Loucy (cell line): Measurements from ENCODE around the gene ITIH3.

Experiments used
- H2AFZ ChIP-seq: fragments of 200-600 bp; sonication (generic); 2 replicates; pipeline ENCODE4 v1.6.0; 2016; ENCODE audit warnings: antibody characterized with exemption, mild to moderate bottlenecking, low read length, moderate library complexity
- H3F3A ChIP-seq: fragments of 200-600 bp; 2 replicates; pipeline ENCODE4 v1.6.0; 2016; ENCODE audit warnings: antibody characterized with exemption, low read depth, mild to moderate bottlenecking
- H3K27me3 ChIP-seq: fragments of 200-600 bp; sonication (generic); 2 replicates; pipeline ENCODE4 v1.6.1; 2014; ENCODE audit warnings: low read length, mild to moderate bottlenecking; ENCODE audit not compliant: insufficient read depth, poor library complexity, severe bottlenecking
- H3K36me3 ChIP-seq: fragments of 200-600 bp; sonication (generic); 2 replicates; pipeline ENCODE4 v1.6.1; 2016; ENCODE audit warnings: low read length; ENCODE audit not compliant: insufficient read depth
- H3K4me1 ChIP-seq: fragments of 200-600 bp; sonication (generic); 2 replicates; pipeline ENCODE4 v1.5.1; 2014; ENCODE audit warnings: low read length, mild to moderate bottlenecking; ENCODE audit not compliant: insufficient read depth, poor library complexity, severe bottlenecking
- H3K4me2 ChIP-seq: fragments of 200-600 bp; sonication (generic); 2 replicates; pipeline ENCODE4 v1.6.0; 2014; ENCODE audit warnings: antibody characterized with exemption, low read length, low read depth, mild to moderate bottlenecking; ENCODE audit not compliant: poor library complexity, severe bottlenecking
- H3K4me3 ChIP-seq: fragments of 200-600 bp; sonication (generic); 2 replicates; pipeline ENCODE4 v1.5.1; 2014; ENCODE audit warnings: low read length, mild to moderate bottlenecking, mixed read lengths; ENCODE audit not compliant: poor library complexity, severe bottlenecking
- H3K79me2 ChIP-seq: fragments of 200-600 bp; sonication (generic); 2 replicates; pipeline ENCODE4 v1.6.1; 2014; ENCODE audit warnings: low read length; ENCODE audit not compliant: insufficient read depth
- H3K9ac ChIP-seq: fragments of 200-600 bp; sonication (generic); 2 replicates; pipeline ENCODE4 v1.6.0; 2014; ENCODE audit warnings: mild to moderate bottlenecking, low read depth, low read length, moderate library complexity; ENCODE audit not compliant: poor library complexity, severe bottlenecking
- H3K9me2 ChIP-seq: fragments of 200-600 bp; sonication (generic); replicated peaks from 2 replicates; pipeline ENCODE4 v1.6.1; 2016; ENCODE audit warnings: low read depth, low read length, mixed read lengths
- H3K9me3 ChIP-seq: fragments of 200-600 bp; sonication (generic); 2 replicates; pipeline ENCODE4 v1.6.1; 2014; ENCODE audit warnings: mild to moderate bottlenecking, antibody characterized with exemption, low read length, low read depth; ENCODE audit not compliant: insufficient read depth
- H4K20me1 ChIP-seq: fragments of 200-600 bp; sonication (generic); 2 replicates; pipeline ENCODE4 v1.6.0; 2014; ENCODE audit warnings: antibody characterized with exemption, low read length, mild to moderate bottlenecking; ENCODE audit not compliant: insufficient read depth, poor library complexity, severe bottlenecking
- CTCF ChIP-seq: fragments of 200-600 bp; sonication (generic); conservative IDR thresholded peaks from 2 replicates; pipeline ENCODE4 v1.5.1; 2014; ENCODE audit warnings: mild to moderate bottlenecking, antibody characterized with exemption, low read length
- EZH2phosphoT487 ChIP-seq: fragments of 200-600 bp; IDR thresholded peaks from 2 replicates; pipeline ENCODE4 v1.6.1; 2018; ENCODE audit warnings: antibody characterized with exemption, mild to moderate bottlenecking, moderate library complexity, borderline replicate concordance

The ITIH3 gene

GRCh38 chr3:52852419-52852818, 57.8 kb downstream of the ITIH3 start:
- Histone ChIP-seq H3F3A (no peaks in the 10 kb centered on the region), H2AFZ (no peak overlapping the region), H3K9me3 (no peaks in the 10 kb centered on the region), H3K9me2 (no peaks in the 10 kb centered on the region), H4K20me1 (no peaks in the 10 kb centered on the region), H3K4me1 (no peaks in the 10 kb centered on the region), H3K79me2 (no peaks in the 10 kb centered on the region), H3K27me3 (no peaks in the 10 kb centered on the region), H3K9ac (no peak overlapping the region), H3K4me2 (no peak overlapping the region), H3K36me3 (peaks cover 44% of the 10 kb centered on the region; the same call in 1 of the 2 replicates), H3K4me3 (no peak overlapping the region)
- TF ChIP-seq CTCF (no peak), EZH2phosphoT487 (no peak)

GRCh38 chr3:52854013-52854412, 59.4 kb downstream of the ITIH3 start:
- H3K9me3 ChIP-seq: no peaks in the 10 kb centered on the region
- H3K4me1 ChIP-seq: no peaks in the 10 kb centered on the region
- H3K27me3 ChIP-seq: no peaks in the 10 kb centered on the region
- H3K4me2 ChIP-seq: no peak overlapping the region
- H3K36me3 ChIP-seq: peaks cover 30% of the 10 kb centered on the region; the same call in 1 of the 2 replicates
- no peak overlapping the region for H3K9ac ChIP-seq
- TF ChIP-seq CTCF: no peak
- TF ChIP-seq EZH2phosphoT487: no peak
- H3K4me3 ChIP-seq: no peak overlapping the region
- H3F3A ChIP-seq: no peaks in the 10 kb centered on the region
- no peak overlapping the region for H2AFZ ChIP-seq
- no peaks in the 10 kb centered on the region for H3K79me2 ChIP-seq
- no peaks in the 10 kb centered on the region for H3K9me2 ChIP-seq
- H4K20me1 ChIP-seq: no peaks in the 10 kb centered on the region

- H3K9me2 ChIP-seq: no peaks in the 10 kb centered on the region
- peaks cover 13% of the 10 kb centered on the region; the same call in 1 of the 2 replicates for H3K36me3 ChIP-seq
- no peaks in the 10 kb centered on the region for H3K79me2 ChIP-seq
Measured at GRCh38 chr3:52856666-52857065, 62.1 kb downstream of the ITIH3 start.

More at GRCh38 chr3:52856666-52857065, 62.1 kb downstream of the ITIH3 start:
- no peaks in the 10 kb centered on the region for H3F3A ChIP-seq
- H3K4me3 ChIP-seq: no peak overlapping the region
- TF ChIP-seq CTCF: no peak
- TF ChIP-seq EZH2phosphoT487: no peak
- H4K20me1 ChIP-seq: no peaks in the 10 kb centered on the region
- no peak overlapping the region for H3K9ac ChIP-seq
- no peaks in the 10 kb centered on the region for H3K9me3 ChIP-seq
- H3K27me3 ChIP-seq: no peaks in the 10 kb centered on the region
- H2AFZ ChIP-seq: no peak overlapping the region
- no peaks in the 10 kb centered on the region for H3K4me1 ChIP-seq
- no peak overlapping the region for H3K4me2 ChIP-seq
